SK-N-SH treated with all-trans-retinoic acid at 6 μM for 48 hours (cell line): Measurements from ENCODE around the gene OSBPL3.

Experiments
- ATAC-seq: fragments of 200-7000 bp; cut with Tn5 transposase; 3 replicates; pipeline ENCODE4 v1.9.1; 2020; ENCODE audit warnings: mild to moderate bottlenecking, moderate library complexity
- ARNTL ChIP-seq: fragments of 450-650 bp; formaldehyde crosslinking; IDR thresholded peaks from 2 replicates; pipeline ENCODE4 v1.5.0; 2020; ENCODE audit warnings: low read depth, mild to moderate bottlenecking, moderate library complexity, borderline replicate concordance
- CSDC2 ChIP-seq: fragments of 250-450 bp; sonication (Bioruptor Pico); IDR thresholded peaks from 2 replicates; pipeline ENCODE4 v1.5.0; 2020; ENCODE audit warnings: mild to moderate bottlenecking, moderate library complexity
- ESRRG ChIP-seq: fragments of 250-450 bp; sonication (Bioruptor Pico); IDR thresholded peaks from 2 replicates; pipeline ENCODE4 v1.6.1; 2021; ENCODE audit warnings: mild to moderate bottlenecking
- GLIS3 ChIP-seq: fragments of 250-450 bp; sonication (Bioruptor Pico); IDR thresholded peaks from 2 replicates; pipeline ENCODE4 v1.5.0; 2020; ENCODE audit warnings: mild to moderate bottlenecking, moderate library complexity
- ISL1 ChIP-seq: fragments of 250-450 bp; sonication (Bioruptor Pico); IDR thresholded peaks from 2 replicates; pipeline ENCODE4 v2.1.2; 2022; ENCODE audit warnings: mild to moderate bottlenecking, moderate library complexity
- OSR1 ChIP-seq: fragments of 250-450 bp; sonication (Bioruptor Pico); IDR thresholded peaks from 2 replicates; pipeline ENCODE4 v1.8.0; 2022; ENCODE audit warnings: moderate library complexity, mild to moderate bottlenecking, inconsistent platforms
- RARB ChIP-seq: fragments of 250-450 bp; sonication (Bioruptor Pico); IDR thresholded peaks from 2 replicates; pipeline ENCODE4 v1.8.0; 2021; ENCODE audit warnings: mild to moderate bottlenecking, moderate library complexity
- SNAI2 ChIP-seq: fragments of 250-450 bp; sonication (Bioruptor Pico); IDR thresholded peaks from 2 replicates; pipeline ENCODE4 v1.5.0; 2020; ENCODE audit warnings: mild to moderate bottlenecking, moderate library complexity
- TOX ChIP-seq: fragments of 250-450 bp; sonication (Bioruptor Pico); IDR thresholded peaks from 2 replicates; pipeline ENCODE4 v1.8.0; 2021; ENCODE audit warnings: mild to moderate bottlenecking, moderate library complexity, borderline replicate concordance
- ZC3H10 ChIP-seq: fragments of 250-450 bp; sonication (Bioruptor Pico); IDR thresholded peaks from 2 replicates; pipeline ENCODE4 v1.5.1; 2021; ENCODE audit warnings: mild to moderate bottlenecking, moderate library complexity
- ZFP30 ChIP-seq: fragments of 450-650 bp; formaldehyde crosslinking; IDR thresholded peaks from 2 replicates; pipeline ENCODE4 v1.5.0; 2022; ENCODE audit warnings: mild to moderate bottlenecking, moderate library complexity
- ZNF565 ChIP-seq: fragments of 450-650 bp; formaldehyde crosslinking; conservative IDR thresholded peaks from 2 replicates; pipeline ENCODE4 v1.5.0; 2020; ENCODE audit warnings: low read depth, mild to moderate bottlenecking, moderate library complexity
- ZNF70 ChIP-seq: fragments of 450-650 bp; formaldehyde crosslinking; IDR thresholded peaks from 2 replicates; pipeline ENCODE4 v1.5.0; 2020; ENCODE audit warnings: mild to moderate bottlenecking, moderate library complexity
- TF ChIP-seq, protein P1 (sequence below): fragments of 250-450 bp; sonication (Bioruptor Pico); IDR thresholded peaks from 2 replicates; pipeline ENCODE4 v1.8.0; 2020; ENCODE audit warnings: mild to moderate bottlenecking, moderate library complexity, borderline replicate concordance
- TF ChIP-seq, protein P2 (sequence below): fragments of 250-450 bp; sonication (Bioruptor Pico); IDR thresholded peaks from 2 replicates; pipeline ENCODE4 v1.5.1; 2021; ENCODE audit warnings: mild to moderate bottlenecking, moderate library complexity
- TF ChIP-seq, protein P3 (sequence below): fragments of 250-450 bp; sonication (Bioruptor Pico); IDR thresholded peaks from 2 replicates; pipeline ENCODE4 v1.5.0; 2020; ENCODE audit warnings: mild to moderate bottlenecking, moderate library complexity
- TF ChIP-seq, protein P4 (sequence below): fragments of 250-450 bp; sonication (Bioruptor Pico); IDR thresholded peaks from 2 replicates; pipeline ENCODE4 v1.8.0; 2021; ENCODE audit warnings: low read depth, mild to moderate bottlenecking, moderate library complexity, borderline replicate concordance

Gene OSBPL3

DNA sequence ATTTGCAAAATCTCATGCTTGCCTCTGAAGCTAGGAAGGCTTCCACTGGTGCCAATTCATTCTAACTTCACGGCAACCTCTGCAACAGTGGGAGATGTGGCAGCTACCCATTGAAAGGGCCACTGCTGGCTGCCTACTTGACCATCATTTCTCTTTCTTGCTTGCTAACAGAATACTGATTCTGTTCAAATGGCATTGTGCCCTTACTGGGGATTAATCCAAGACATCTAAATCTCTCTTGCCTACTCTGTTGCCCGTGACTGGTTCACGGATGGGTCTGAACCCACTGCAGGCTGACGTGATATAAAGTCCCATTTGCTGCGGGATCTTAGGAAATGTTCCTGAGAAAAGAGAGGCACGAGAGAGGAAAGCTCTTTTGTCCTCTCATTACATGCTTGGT, 171.5 kb downstream of the OSBPL3 start (continued):
- TF ChIP-seq, protein P1, sequence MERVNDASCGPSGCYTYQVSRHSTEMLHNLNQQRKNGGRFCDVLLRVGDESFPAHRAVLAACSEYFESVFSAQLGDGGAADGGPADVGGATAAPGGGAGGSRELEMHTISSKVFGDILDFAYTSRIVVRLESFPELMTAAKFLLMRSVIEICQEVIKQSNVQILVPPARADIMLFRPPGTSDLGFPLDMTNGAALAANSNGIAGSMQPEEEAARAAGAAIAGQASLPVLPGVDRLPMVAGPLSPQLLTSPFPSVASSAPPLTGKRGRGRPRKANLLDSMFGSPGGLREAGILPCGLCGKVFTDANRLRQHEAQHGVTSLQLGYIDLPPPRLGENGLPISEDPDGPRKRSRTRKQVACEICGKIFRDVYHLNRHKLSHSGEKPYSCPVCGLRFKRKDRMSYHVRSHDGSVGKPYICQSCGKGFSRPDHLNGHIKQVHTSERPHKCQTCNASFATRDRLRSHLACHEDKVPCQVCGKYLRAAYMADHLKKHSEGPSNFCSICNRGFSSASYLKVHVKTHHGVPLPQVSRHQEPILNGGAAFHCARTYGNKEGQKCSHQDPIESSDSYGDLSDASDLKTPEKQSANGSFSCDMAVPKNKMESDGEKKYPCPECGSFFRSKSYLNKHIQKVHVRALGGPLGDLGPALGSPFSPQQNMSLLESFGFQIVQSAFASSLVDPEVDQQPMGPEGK (CRISPR knock-in tag) = no peak
- TF ChIP-seq, all 23 proteins: peak for 0

DNA sequence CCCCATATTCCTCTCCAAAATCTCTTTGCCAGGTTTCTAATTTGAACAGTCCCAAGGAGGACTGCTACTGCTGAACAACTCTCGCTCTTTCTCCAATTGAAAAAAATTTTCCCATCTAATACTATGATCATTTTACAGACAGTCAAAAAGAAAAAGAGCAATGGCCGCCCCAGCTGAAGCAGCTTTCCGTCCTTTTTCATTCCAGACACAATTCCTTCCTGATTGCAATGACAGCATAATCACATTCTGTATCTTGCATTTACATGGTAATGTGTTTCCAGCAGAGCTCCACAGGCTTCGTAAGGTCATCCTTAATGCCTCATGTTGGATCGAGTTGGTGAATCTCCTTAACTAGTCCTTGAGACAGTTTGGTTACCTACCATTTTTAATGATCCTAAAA, 177.7 kb downstream of the OSBPL3 start:
- TF ChIP-seq ZFP30 (CRISPR knock-in tag) (no peak), SNAI2 (no peak), ZNF565 (no peak), ZC3H10 (CRISPR knock-in tag) (no peak)
- TF ChIP-seq, protein P2, sequence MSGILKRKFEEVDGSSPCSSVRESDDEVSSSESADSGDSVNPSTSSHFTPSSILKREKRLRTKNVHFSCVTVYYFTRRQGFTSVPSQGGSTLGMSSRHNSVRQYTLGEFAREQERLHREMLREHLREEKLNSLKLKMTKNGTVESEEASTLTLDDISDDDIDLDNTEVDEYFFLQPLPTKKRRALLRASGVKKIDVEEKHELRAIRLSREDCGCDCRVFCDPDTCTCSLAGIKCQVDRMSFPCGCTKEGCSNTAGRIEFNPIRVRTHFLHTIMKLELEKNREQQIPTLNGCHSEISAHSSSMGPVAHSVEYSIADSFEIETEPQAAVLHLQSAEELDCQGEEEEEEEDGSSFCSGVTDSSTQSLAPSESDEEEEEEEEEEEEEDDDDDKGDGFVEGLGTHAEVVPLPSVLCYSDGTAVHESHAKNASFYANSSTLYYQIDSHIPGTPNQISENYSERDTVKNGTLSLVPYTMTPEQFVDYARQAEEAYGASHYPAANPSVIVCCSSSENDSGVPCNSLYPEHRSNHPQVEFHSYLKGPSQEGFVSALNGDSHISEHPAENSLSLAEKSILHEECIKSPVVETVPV (CRISPR knock-in tag) = no peak
- TF ChIP-seq, protein P3, sequence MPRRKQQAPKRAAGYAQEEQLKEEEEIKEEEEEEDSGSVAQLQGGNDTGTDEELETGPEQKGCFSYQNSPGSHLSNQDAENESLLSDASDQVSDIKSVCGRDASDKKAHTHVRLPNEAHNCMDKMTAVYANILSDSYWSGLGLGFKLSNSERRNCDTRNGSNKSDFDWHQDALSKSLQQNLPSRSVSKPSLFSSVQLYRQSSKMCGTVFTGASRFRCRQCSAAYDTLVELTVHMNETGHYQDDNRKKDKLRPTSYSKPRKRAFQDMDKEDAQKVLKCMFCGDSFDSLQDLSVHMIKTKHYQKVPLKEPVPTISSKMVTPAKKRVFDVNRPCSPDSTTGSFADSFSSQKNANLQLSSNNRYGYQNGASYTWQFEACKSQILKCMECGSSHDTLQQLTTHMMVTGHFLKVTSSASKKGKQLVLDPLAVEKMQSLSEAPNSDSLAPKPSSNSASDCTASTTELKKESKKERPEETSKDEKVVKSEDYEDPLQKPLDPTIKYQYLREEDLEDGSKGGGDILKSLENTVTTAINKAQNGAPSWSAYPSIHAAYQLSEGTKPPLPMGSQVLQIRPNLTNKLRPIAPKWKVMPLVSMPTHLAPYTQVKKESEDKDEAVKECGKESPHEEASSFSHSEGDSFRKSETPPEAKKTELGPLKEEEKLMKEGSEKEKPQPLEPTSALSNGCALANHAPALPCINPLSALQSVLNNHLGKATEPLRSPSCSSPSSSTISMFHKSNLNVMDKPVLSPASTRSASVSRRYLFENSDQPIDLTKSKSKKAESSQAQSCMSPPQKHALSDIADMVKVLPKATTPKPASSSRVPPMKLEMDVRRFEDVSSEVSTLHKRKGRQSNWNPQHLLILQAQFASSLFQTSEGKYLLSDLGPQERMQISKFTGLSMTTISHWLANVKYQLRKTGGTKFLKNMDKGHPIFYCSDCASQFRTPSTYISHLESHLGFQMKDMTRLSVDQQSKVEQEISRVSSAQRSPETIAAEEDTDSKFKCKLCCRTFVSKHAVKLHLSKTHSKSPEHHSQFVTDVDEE (CRISPR knock-in tag) = no peak
- no peak for ATAC-seq

DNA sequence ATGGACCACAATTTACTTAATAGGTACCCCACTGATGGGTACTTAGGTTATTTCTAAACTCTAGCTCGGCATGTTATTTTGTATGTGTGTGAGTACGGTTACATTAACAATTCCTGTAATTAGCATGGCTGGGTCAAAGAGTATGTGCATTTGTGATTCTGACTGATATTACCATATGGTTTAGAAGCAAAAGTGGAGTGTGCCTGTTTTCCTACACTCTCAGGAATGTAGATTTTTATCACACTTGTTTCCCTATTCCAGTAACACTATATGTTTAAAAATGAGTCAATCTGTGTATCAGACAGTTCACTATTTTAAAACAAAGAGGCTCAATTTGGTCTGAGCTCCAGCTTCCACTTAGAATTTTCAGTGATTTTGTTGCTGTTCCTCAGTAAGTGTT, 178.1 kb downstream of the OSBPL3 start:
- TF ChIP-seq TOX (no peak), ZNF70 (CRISPR knock-in tag) (no peak)
- ATAC-seq = no peak

DNA sequence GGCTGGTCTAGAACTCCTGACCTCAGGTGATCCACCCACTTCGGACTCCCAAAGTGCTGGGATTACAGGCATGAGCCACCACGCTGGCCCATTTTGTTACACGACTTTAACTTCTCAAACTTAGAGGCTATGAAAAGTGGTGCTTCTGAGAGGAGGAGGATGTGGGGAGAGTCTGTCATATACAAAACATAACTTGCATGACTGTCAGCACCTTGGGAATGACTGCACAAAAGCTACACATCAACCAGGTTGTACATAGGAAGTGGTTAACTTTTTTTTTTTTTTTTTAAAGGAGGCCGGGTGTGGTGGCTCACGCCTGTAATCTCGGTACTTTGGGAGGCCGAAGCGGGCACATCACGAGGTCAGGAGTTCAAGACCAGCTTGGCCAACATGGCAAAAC, 179.3 kb downstream of the OSBPL3 start:
- no peak for TF ChIP-seq ZFP30 (CRISPR knock-in tag)
- TF ChIP-seq ZNF565 = no peak
- TF ChIP-seq ISL1 (CRISPR knock-in tag) = no peak
- no peak for TF ChIP-seq RARB (CRISPR knock-in tag)
- TF ChIP-seq ESRRG (CRISPR knock-in tag) = no peak
- TF ChIP-seq GLIS3 (CRISPR knock-in tag) = no peak
- TF ChIP-seq ARNTL (CRISPR knock-in tag) = no peak
- ATAC-seq = no peak

DNA sequence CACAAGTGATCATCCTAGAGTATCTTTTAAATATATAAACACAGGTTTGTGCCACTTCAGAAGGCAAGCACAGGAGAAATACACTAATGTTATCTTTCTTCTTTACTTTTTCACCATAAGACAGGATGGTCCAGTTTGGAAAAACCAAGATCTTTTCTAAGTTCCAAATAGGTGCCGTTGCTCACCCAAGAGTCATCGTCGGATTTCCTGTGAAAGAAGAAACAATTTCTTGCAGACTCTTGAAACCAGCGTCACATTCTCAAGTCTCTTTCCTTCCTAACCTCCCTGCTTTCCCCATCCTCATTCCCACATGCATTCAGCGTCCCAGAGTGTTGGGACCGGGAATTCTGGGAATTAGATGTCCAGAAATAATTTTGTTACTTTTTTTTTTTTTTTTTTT, 179.9 kb downstream of the OSBPL3 start:
- no peak for TF ChIP-seq ZFP30 (CRISPR knock-in tag)
- TF ChIP-seq, protein P4, sequence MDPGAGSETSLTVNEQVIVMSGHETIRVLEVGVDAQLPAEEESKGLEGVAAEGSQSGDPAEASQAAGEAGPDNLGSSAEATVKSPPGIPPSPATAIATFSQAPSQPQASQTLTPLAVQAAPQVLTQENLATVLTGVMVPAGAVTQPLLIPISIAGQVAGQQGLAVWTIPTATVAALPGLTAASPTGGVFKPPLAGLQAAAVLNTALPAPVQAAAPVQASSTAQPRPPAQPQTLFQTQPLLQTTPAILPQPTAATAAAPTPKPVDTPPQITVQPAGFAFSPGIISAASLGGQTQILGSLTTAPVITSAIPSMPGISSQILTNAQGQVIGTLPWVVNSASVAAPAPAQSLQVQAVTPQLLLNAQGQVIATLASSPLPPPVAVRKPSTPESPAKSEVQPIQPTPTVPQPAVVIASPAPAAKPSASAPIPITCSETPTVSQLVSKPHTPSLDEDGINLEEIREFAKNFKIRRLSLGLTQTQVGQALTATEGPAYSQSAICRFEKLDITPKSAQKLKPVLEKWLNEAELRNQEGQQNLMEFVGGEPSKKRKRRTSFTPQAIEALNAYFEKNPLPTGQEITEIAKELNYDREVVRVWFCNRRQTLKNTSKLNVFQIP (CRISPR knock-in tag) = no peak
- TF ChIP-seq ZNF565 = no peak
- TF ChIP-seq RARB (CRISPR knock-in tag) = no peak
- TF ChIP-seq GLIS3 (CRISPR knock-in tag) = no peak
- TF ChIP-seq, protein P1 (CRISPR knock-in tag) = no peak
- TF ChIP-seq OSR1 (CRISPR knock-in tag) = no peak
- TF ChIP-seq CSDC2 (CRISPR knock-in tag) = no peak
- TF ChIP-seq, all 23 proteins: peak for 0
- no peak for ATAC-seq
